ENCODE results near the gene ZNF57. TPM values are rescaled to one million over a fixed set of nuclear protein-coding genes. Genes with fewer than 3 reads are reported as not detected.

ZNF57 gene
- total and polyA plus RNA-seq, 2 of the 13 experiments (the other 11 are each of a cell fraction or from before 2014, with no cell fraction given), result 6.6 to 17.5 TPM

DNA sequence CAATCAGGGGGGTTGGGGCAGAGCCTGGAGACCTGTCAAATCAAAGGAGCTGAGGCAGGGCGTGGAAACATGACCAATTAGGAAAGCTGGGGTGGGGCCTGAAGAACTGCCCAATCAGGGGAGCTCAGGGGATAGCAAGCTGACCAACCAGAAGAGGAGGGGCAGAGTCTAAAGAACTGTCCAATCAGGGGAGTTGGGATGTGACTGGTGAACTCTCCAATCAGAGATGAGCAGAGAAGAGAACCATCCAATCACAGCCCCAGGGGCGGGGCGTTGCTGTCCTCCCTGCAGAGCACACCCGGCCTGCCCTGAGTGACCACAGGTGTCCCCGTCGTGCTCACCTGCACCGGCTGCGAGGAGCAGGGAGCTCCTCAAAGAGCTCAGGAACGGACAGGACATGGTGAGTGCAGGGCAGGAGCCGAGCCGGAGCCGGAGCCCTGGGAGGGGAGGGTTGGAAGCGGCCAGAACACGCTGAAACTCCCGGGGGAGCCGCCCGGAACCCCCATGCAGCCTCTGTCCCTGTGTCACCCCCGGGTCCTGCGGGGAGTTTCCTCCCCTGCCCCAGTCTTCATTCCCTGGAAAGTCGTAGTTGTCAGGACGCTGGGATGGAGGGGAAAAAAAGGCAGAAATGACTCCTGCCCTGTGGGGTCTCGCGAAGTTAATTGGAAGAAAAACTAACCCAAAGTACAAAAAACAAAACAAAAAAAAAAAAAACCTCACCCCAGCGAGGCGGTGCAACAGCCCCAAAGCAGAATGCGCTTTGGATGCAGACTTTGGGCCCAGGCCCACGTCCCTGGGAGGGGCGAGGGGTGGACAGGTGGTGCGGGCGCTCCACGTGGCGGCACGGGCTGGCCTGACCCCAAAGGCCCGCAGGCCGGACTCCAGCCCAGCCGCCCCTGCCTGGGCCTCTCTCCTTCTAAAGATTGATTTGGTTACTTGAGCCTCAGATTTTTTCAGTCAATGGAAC, 33.4 kb upstream of the ZNF57 start, which contains the start of gene ZNF556 (continued):
- 0 out of 2 replicates have a peak, but pooled peaks have one; percentile 14 for TF ChIP-seq ZNF790 (CRISPR knock-in tag; IDR thresholded peaks at IDR 0.05; ENCODE audit: borderline replicate concordance)
- TF ChIP-seq, protein P1, sequence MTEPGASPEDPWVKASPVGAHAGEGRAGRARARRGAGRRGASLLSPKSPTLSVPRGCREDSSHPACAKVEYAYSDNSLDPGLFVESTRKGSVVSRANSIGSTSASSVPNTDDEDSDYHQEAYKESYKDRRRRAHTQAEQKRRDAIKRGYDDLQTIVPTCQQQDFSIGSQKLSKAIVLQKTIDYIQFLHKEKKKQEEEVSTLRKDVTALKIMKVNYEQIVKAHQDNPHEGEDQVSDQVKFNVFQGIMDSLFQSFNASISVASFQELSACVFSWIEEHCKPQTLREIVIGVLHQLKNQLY (CRISPR knock-in tag; IDR thresholded peaks at IDR 0.05), result 0 out of 2 replicates have a peak, but pooled peaks have one; percentile 21
- peak; percentile 36; the same call in 1 of the 2 replicates for TF ChIP-seq BORCS8-MEF2B (CRISPR knock-in tag; IDR thresholded peaks at IDR 0.05)
- peak; percentile 35; the same call in 1 of the 2 replicates for TF ChIP-seq THAP9 (CRISPR knock-in tag; IDR thresholded peaks at IDR 0.05; ENCODE audit: borderline replicate concordance)
- TF ChIP-seq TSC22D2 (CRISPR knock-in tag; IDR thresholded peaks at IDR 0.05; ENCODE audit: borderline replicate concordance), result 0 out of 2 replicates have a peak, but pooled peaks have one; percentile 34
- no peak for TF ChIP-seq GABPA (IDR thresholded peaks at IDR 0.05; ENCODE audit: low read depth, low read length)
- peak; percentile 18; the same call in 1 of the 2 replicates for TF ChIP-seq GABPA (CRISPR knock-in tag; IDR thresholded peaks at IDR 0.05; ENCODE audit: low read depth)
- peak; percentile 73; the same call in 1 of the 2 replicates for TF ChIP-seq ZNF83 (CRISPR knock-in tag; IDR thresholded peaks at IDR 0.05; ENCODE audit: borderline replicate concordance)
- TF ChIP-seq ZNF441 (CRISPR knock-in tag; IDR thresholded peaks at IDR 0.05; ENCODE audit: borderline replicate concordance), result no peak
- TF ChIP-seq ZNF713 (CRISPR knock-in tag; IDR thresholded peaks at IDR 0.05), result no peak
- 0 out of 2 replicates have a peak, but pooled peaks have one; percentile 42 for TF ChIP-seq ZNF136 (CRISPR knock-in tag; IDR thresholded peaks at IDR 0.05; ENCODE audit: low read depth)
- peak; percentile 47; the same call in 1 of the 2 replicates for TF ChIP-seq ATF3 (CRISPR knock-in tag; IDR thresholded peaks at IDR 0.05)
- 0 out of 2 replicates have a peak, but pooled peaks have one; percentile 14 for TF ChIP-seq SIN3B (IDR thresholded peaks at IDR 0.05; ENCODE audit: low read length)
- peak; percentile 46; the same call in 1 of the 2 replicates for TF ChIP-seq ATF7-NPFF (CRISPR knock-in tag; IDR thresholded peaks at IDR 0.05; ENCODE audit: low read depth)
- TF ChIP-seq SPEN (CRISPR knock-in tag; IDR thresholded peaks at IDR 0.05; ENCODE audit: low read depth), result peak; percentile 79
- peak; percentile 73 for TF ChIP-seq SALL1 (CRISPR knock-in tag; IDR thresholded peaks at IDR 0.05)
- TF ChIP-seq KMT2A (CRISPR knock-in tag; IDR thresholded peaks at IDR 0.05), result peak; percentile 62; the same call in 1 of the 2 replicates
- TF ChIP-seq ZFP91 (CRISPR knock-in tag; IDR thresholded peaks at IDR 0.05; ENCODE audit: borderline replicate concordance), result peak; percentile 78
